AG04450 (cell line): ENCODE data around the gene KREMEN1. TPM values are rescaled to one million over a fixed set of nuclear protein-coding genes. Genes with fewer than 3 reads are reported as not detected.

Experiments used
- CTCF ChIA-PET: fragments of 300-600, 350-600 bp; formaldehyde crosslinking; extraction: SDS; loops from one replicate; lab custom pipeline; 2022; ENCODE audit warnings: antibody characterized with exemption, inconsistent platforms; lab: Charles Lee
- POLR2A ChIA-PET: fragments of 350-600 bp; formaldehyde crosslinking; extraction: SDS; loops from one replicate; lab custom pipeline; 2021; ENCODE audit warnings: antibody characterized with exemption, inconsistent platforms; lab: Yijun Ruan, JAX
- DNase-seq: peaks from one replicate; pipeline ENCODE4 v3.0.0-alpha.2; 2011; ENCODE audit warnings: low read depth, low spot score
- H3K27ac ChIP-seq: one replicate; pipeline ENCODE4 v1.5.1; 2012; ENCODE audit warnings: low read depth, low read length, control low read depth
- H3K27me3 ChIP-seq: one replicate; pipeline ENCODE4 v1.6.0; 2012; ENCODE audit warnings: low read length; ENCODE audit not compliant: control insufficient read depth, insufficient read depth
- H3K4me3 ChIP-seq: 2 replicates; pipeline ENCODE4 v1.5.1; 2011; ENCODE audit warnings: mild to moderate bottlenecking, low read depth, low read length, control low read depth
- H3K9me3 ChIP-seq: 2 replicates; pipeline ENCODE4 v1.5.1; 2012; ENCODE audit warnings: low read length; ENCODE audit not compliant: control insufficient read depth, insufficient read depth
- CTCF ChIP-seq: IDR thresholded peaks from 2 replicates; pipeline ENCODE4 v1.5.1; 2011; ENCODE audit warnings: low read depth, low read length, control low read depth, inconsistent platforms
- polyA plus RNA-seq: library from polyadenylated mRNA; depleted of rRNA; stranded (reverse); fragments of >200 nt; gene quantifications from 2 replicates; pipeline ENCODE4 v1.2.3, GENCODE V29; 2011

The KREMEN1 gene
- polyA plus RNA-seq, 1 experiment = 5.9 TPM

GRCh38 chr22:29102300-29102699 lies 29.5 kb downstream of the KREMEN1 start:
- Histone ChIP-seq H3K27ac (no peak overlapping the region), H3K4me3 (no peak overlapping the region), H3K9me3 (no peaks in the 10 kb centered on the region), H3K27me3 (no peaks in the 10 kb centered on the region)
- CTCF ChIA-PET = interaction anchor here (1.6 kb wide), 1 partner anchor 52 kb away, joined by 5 read pairs; no protein-coding TSS in a partner anchor
- no peak for DNase-seq
- no peak for TF ChIP-seq CTCF
- POLR2A ChIA-PET = no interaction called here

- no peak overlapping the region for H3K4me3 ChIP-seq
- TF ChIP-seq CTCF = no peak
- CTCF ChIA-PET = interaction anchor here (0.9 to 1.1 kb wide), 2 partner anchors 10 to 14 kb away, joined by 4 read pairs; no protein-coding TSS in a partner anchor
- H3K27ac ChIP-seq = no peak overlapping the region
- POLR2A ChIA-PET = no interaction called here
- H3K9me3 ChIP-seq = no peaks in the 10 kb centered on the region
- DNase-seq = no peak
- no peaks in the 10 kb centered on the region for H3K27me3 ChIP-seq
These were observed 30.3 kb downstream of the KREMEN1 start for GRCh38 chr22:29103121-29103520.

GRCh38 chr22:29105468-29105867 lies 32.6 kb downstream of the KREMEN1 start:
- ChIA-PET POLR2A (no interaction called here), CTCF (no interaction called here)
- Histone ChIP-seq H3K27ac (no peak overlapping the region), H3K9me3 (no peaks in the 10 kb centered on the region), H3K27me3 (no peaks in the 10 kb centered on the region), H3K4me3 (no peak overlapping the region)
- no peak for TF ChIP-seq CTCF
- DNase-seq = no peak

- Histone ChIP-seq H3K4me3 (no peak overlapping the region), H3K9me3 (no peaks in the 10 kb centered on the region), H3K27me3 (no peaks in the 10 kb centered on the region), H3K27ac (no peak overlapping the region)
- TF ChIP-seq CTCF = no peak
- ChIA-PET CTCF (interaction anchor here (1.5 kb wide), 1 partner anchor 47 kb away, joined by 3 read pairs; no protein-coding TSS in a partner anchor), POLR2A (no interaction called here)
- DNase-seq = no peak
These were observed 34.0 kb downstream of the KREMEN1 start for GRCh38 chr22:29106839-29107238.

GRCh38 chr22:29108137-29108536 lies 35.3 kb downstream of the KREMEN1 start:
- ChIA-PET CTCF (interaction anchor here (1.5 kb wide), 1 partner anchor 46 kb away, joined by 3 read pairs; no protein-coding TSS in a partner anchor), POLR2A (interaction anchor here (0.6 to 0.7 kb wide), 3 partner anchors 8 to 141 kb away, joined by 3 to 6 read pairs (median 3); no protein-coding TSS in a partner anchor)
- TF ChIP-seq CTCF = no peak
- H3K27ac ChIP-seq = no peak overlapping the region
- no peaks in the 10 kb centered on the region for H3K9me3 ChIP-seq
- no peaks in the 10 kb centered on the region for H3K27me3 ChIP-seq
- no peak for DNase-seq
- H3K4me3 ChIP-seq = no peak overlapping the region
